Endodermal cell (in vitro differentiated cells): ENCODE results near the gene PPP2R1B. TPM values are rescaled to one million over a fixed set of nuclear protein-coding genes. Genes with fewer than 3 reads are reported as not detected.

ENCODE experiments used
- DNase-seq: peaks from one replicate; pipeline ENCODE4 v3.0.0-alpha.2; 2017
- H3K27ac ChIP-seq: 2 replicates; pipeline ENCODE4 v1.5.1; 2013; ENCODE audit warnings: mild to moderate bottlenecking, low read depth, low read length, moderate library complexity
- H3K27me3 ChIP-seq: 2 replicates; pipeline ENCODE4 v1.6.1; 2013; ENCODE audit warnings: mild to moderate bottlenecking, low read length, moderate library complexity; ENCODE audit not compliant: insufficient read depth, control insufficient read depth, poor library complexity, severe bottlenecking
- H3K36me3 ChIP-seq: 2 replicates; pipeline ENCODE4 v1.7.0; 2013; ENCODE audit warnings: mild to moderate bottlenecking, low read length, moderate library complexity; ENCODE audit not compliant: control insufficient read depth, insufficient read depth
- H3K4me1 ChIP-seq: one replicate; pipeline ENCODE4 v1.7.0; 2013; ENCODE audit warnings: low read length; ENCODE audit not compliant: control insufficient read depth, insufficient read depth
- H3K4me3 ChIP-seq: 2 replicates; pipeline ENCODE4 v1.5.1; 2013; ENCODE audit warnings: mild to moderate bottlenecking, low read length, moderate library complexity
- H3K9ac ChIP-seq: 2 replicates; pipeline ENCODE4 v1.6.1; 2013; ENCODE audit warnings: mild to moderate bottlenecking, low read length, moderate library complexity; ENCODE audit not compliant: poor library complexity, severe bottlenecking; ENCODE audit errors: extremely low read depth
- H3K9me3 ChIP-seq: 2 replicates; pipeline ENCODE4 v1.6.1; 2013; ENCODE audit warnings: mild to moderate bottlenecking, low read length, moderate library complexity; ENCODE audit not compliant: control insufficient read depth
- H3K27ac Mint-ChIP-seq: 2 replicates; pipeline ENCODE4 v1.8.0; 2020; ENCODE audit warnings: mixed read lengths
- H3K27me3 Mint-ChIP-seq: 2 replicates; pipeline ENCODE4 v1.8.0; 2021; ENCODE audit warnings: mild to moderate bottlenecking, mixed read lengths; ENCODE audit not compliant: insufficient read depth
- H3K36me3 Mint-ChIP-seq: 2 replicates; pipeline ENCODE4 v1.8.0; 2020; ENCODE audit warnings: low read depth, mixed read lengths
- H3K4me1 Mint-ChIP-seq: 2 replicates; pipeline ENCODE4 v1.8.0; 2020; ENCODE audit warnings: mixed read lengths
- H3K4me3 Mint-ChIP-seq: 2 replicates; pipeline ENCODE4 v1.8.0; 2020; ENCODE audit warnings: mild to moderate bottlenecking, moderate library complexity, mixed read lengths
- H3K9me3 Mint-ChIP-seq: 2 replicates; pipeline ENCODE4 v1.8.0; 2020; ENCODE audit warnings: mild to moderate bottlenecking, mixed read lengths
- CTCF ChIP-seq: fragments of 200-600 bp; sonication (generic); conservative IDR thresholded peaks from 2 replicates; pipeline ENCODE4 v1.5.0; 2021; ENCODE audit warnings: antibody characterized with exemption, mild to moderate bottlenecking
- WGBS, 2 experiments: methylation state at CpG; one replicate each; pipeline versions ENCODE4 v1.1.5 to v1.1.7; 2013; ENCODE audit warnings: missing lambda C conversion rate in 2 of 2, mixed read lengths in 1 of 2; ENCODE audit not compliant: insufficient coverage in 1 of 2, insufficient read length in 1 of 2; 5-methylcytosine and 5-hydroxymethylcytosine counted together
- total RNA-seq, 2 donors: library from RNA; stranded (reverse); fragmentation: NEBNext Ultra II Directional in 1 of 2; extraction: Animal tissue kit (Norgen Biotek cat#: 25700) in 1 of 2; gene quantifications; 2 replicates in 1 of 2; 3 replicates in 1 of 2; pipeline ENCODE4 v1.2.1, GENCODE V29; 2021

Gene PPP2R1B
- total RNA-seq, 2 donors from 2014 or later = 70.0 to 89.7 TPM

GRCh38 chr11:111697933-111698371 lies 68.2 kb downstream of the PPP2R1B start:
- H3K27ac Mint-ChIP-seq = no peak overlapping the region

GRCh38 chr11:111696556-111696955 lies 69.6 kb downstream of the PPP2R1B start:
- Mint-ChIP-seq H3K27ac (no peak overlapping the region), H3K27me3 (no peaks in the 10 kb centered on the region), H3K4me3 (no peak overlapping the region), H3K9me3 (no peaks in the 10 kb centered on the region), H3K4me1 (peaks cover 17% of the 10 kb centered on the region), H3K36me3 (no peaks in the 10 kb centered on the region)
- DNase-seq = no peak
- 60 to 90% methylated on average over 1 of the region's 1 CpG for WGBS, 2 experiments
- H3K27me3 ChIP-seq = no peaks in the 10 kb centered on the region
- H3K4me1 ChIP-seq = no peaks in the 10 kb centered on the region
- no peak overlapping the region for H3K4me3 ChIP-seq
- H3K9ac ChIP-seq = no peak overlapping the region
- no peak overlapping the region for H3K27ac ChIP-seq
- TF ChIP-seq CTCF = no peak
- H3K36me3 ChIP-seq = no peaks in the 10 kb centered on the region
- H3K9me3 ChIP-seq = no peaks in the 10 kb centered on the region

More at GRCh38 chr11:111697933-111698371, 68.2 kb downstream of the PPP2R1B start:
- Mint-ChIP-seq H3K9me3 (no peaks in the 10 kb centered on the region), H3K4me1 (peaks cover 11% of the 10 kb centered on the region), H3K36me3 (no peaks in the 10 kb centered on the region), H3K27me3 (no peaks in the 10 kb centered on the region), H3K4me3 (no peak overlapping the region)
- H3K9ac ChIP-seq = no peak overlapping the region
- no peak for TF ChIP-seq CTCF
- no peaks in the 10 kb centered on the region for H3K36me3 ChIP-seq
- no peaks in the 10 kb centered on the region for H3K4me1 ChIP-seq
- H3K4me3 ChIP-seq = no peak overlapping the region
- DNase-seq = no peak
- H3K27ac ChIP-seq = no peak overlapping the region
- WGBS, 2 experiments = 91% methylated on average over 1 of the region's 1 CpG; no CpG with 5 or more reads in 1 of the 2 experiments
- no peaks in the 10 kb centered on the region for H3K27me3 ChIP-seq
- H3K9me3 ChIP-seq = no peaks in the 10 kb centered on the region

- TF ChIP-seq CTCF = no peak
- H3K9me3 Mint-ChIP-seq = no peaks in the 10 kb centered on the region
- Histone ChIP-seq H3K4me1 (no peaks in the 10 kb centered on the region), H3K4me3 (no peak overlapping the region), H3K27ac (peak overlapping the region; percentile 30), H3K9me3 (no peaks in the 10 kb centered on the region), H3K9ac (no peak overlapping the region), H3K27me3 (no peaks in the 10 kb centered on the region), H3K36me3 (peaks cover 4% of the 10 kb centered on the region)
- 96% methylated on average over 3 of the region's 4 CpGs; no CpG with 5 or more reads in 1 of the 2 experiments for WGBS, 2 experiments
- H3K27ac Mint-ChIP-seq = no peak overlapping the region
- DNase-seq = no peak
- peaks cover 17% of the 10 kb centered on the region for H3K4me1 Mint-ChIP-seq
- no peak overlapping the region for H3K4me3 Mint-ChIP-seq
- H3K27me3 Mint-ChIP-seq = no peaks in the 10 kb centered on the region
- H3K36me3 Mint-ChIP-seq = peaks cover 3% of the 10 kb centered on the region
These were observed 71.3 kb downstream of the PPP2R1B start for GRCh38 chr11:111694851-111695250.
